ENCODE results near the gene VSIR.

Gene VSIR

DNA sequence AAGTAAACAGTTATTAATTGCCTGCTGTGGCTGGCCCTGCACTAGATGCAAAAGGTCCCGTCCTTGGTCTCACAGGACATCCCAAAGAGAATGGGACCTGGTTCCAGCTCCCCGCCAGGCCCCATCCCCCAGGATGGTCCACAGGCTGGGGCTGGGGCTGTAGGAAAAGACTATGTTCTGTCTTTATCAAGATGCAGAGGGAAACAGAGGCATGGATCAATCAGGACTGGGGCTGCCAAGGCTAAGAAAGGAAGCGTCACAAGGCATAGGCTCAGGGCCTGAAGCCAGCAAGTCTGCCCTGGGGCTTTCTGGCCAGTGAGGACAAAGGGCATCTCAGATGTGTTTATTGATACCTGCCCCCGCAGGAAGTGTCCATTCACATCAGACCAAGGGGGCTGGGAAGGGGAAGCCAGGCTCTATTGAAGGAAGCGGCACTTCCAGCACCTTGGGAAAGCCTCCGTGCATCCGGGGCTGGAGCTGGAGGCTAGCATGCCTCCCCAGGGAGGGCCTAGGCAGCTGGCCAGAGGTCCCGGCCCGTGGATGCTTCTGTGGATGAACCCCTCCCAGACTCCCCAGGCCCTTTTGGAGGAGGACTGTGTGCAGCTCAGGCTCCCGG is 5.8 kb downstream of the VSIR start:
- intact Hi-C loops (cut with DNase I) = no loop called here
- DNase-seq = peak in 1 of 10 donors; percentile 80

DNA sequence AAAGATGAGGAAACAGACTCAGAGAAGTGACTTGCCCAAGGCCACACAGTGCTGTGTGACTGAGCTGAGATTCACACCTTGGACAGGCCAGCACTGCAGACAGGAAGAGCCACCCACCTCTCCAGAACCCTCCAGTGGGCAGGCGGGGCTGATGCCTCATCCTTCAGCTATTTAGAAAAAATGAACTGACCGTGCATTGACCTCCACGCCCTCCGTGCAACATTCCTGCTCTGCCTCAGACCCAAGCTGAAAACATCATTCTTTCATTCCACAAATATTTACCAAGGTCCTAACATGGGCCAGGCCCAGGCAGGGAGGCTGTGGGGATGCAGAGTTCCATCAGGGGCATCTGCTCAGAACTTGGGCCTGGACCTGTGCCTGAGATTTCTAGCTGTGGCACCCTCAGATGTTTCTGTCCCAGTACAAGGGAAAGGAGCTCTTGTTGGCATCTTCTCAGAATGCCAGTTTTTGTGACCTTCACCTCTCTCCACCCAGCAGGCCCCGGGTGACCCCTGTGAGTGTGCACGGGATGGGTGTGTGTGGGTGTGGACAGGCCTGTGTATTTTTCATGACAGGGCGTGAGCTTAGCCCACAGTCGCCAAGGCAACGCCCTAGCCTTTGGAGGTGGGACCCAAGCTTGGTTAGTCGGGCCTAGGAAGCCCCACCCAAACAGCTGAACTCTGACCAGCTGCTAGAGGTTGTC is 6.5 kb downstream of the VSIR start:
- peak in 1 of 10 donors; percentile 64 for DNase-seq
- intact Hi-C loops (cut with DNase I) = no loop called here

- intact Hi-C loops (cut with DNase I) = no loop called here
Measured at GRCh38 chr10:71765906-71766716, 7.2 kb downstream of the VSIR start.

GRCh38 chr10:71765176-71765904 is 8.0 kb downstream of the VSIR start:
- intact Hi-C loops (cut with DNase I) = no loop called here
- DNase-seq = no peak

More at GRCh38 chr10:71765906-71766716, 7.2 kb downstream of the VSIR start:
- no peak for DNase-seq

DNA sequence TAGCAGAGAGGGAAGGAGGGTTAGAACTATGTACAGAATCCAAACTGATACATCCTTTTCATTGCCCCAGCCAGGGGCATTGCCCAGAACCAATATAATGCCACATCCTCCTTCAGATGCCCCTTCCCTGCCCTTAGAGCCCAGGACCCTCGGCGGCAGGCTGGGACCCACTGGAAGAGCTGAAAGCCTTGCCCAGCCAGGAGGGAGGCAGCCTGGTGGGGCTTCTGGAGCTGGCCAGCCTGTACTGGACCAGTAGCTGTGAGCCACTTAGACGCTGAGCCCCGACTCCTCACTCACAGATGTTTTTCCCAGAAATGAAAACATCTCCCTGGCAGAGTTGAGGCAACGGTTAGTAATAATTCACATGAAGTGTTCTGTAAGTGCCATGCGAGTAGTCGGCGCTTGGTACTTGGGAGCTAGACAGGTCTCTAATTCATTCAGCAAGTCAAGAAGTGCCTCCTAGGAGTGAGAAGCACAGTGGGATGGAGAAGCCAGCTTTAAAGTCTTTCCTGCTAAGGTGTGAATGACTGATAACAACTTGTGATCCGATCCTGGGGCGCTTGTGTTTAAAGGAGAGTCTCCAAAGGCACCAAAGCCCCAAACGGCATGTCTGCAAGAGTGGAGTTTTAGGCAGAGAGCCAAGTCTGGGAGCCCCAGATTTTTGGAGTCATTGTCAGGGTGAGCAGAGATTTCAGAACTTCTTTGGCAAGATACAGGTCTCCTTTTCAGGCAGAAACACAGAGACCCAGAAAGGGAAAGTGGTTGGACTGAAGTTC is 9.8 kb downstream of the VSIR start:
- intact Hi-C loops (cut with DNase I) = no loop called here
- no peak for DNase-seq

GRCh38 chr10:71762324-71762723 is 11.0 kb downstream of the VSIR start:
- no peak for DNase-seq
- intact Hi-C loops (cut with DNase I) = no loop called here

DNA sequence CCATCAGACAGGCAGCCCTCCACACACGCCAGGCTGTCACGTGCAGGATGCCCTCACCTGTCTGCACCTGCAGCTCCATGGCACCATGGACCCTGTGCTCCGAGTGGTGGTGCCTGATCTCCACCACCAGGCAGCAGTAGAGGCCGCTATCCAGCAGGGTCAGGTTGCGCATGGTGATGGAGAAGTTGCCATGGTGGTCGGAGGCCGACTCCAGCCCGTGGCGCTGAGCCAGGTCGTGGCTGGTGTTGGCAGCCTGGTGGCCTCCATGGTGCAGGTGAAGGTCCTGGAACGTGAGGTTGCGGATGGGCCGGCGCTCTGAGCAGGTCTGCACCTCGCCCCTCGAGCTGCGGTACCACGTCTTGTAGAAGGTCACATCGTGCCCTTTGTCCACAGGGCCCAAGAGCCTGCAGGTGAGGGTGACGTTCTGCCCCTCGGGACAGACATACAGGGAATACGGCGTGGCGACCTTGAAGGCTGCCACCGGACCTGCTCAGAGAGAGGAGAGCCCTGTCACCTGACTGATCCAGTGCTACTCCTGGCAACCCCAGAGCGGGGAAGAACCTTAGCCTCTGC is 11.7 kb downstream of the VSIR start:
- intact Hi-C loops (cut with DNase I) = no loop called here
- no peak for DNase-seq

DNA sequence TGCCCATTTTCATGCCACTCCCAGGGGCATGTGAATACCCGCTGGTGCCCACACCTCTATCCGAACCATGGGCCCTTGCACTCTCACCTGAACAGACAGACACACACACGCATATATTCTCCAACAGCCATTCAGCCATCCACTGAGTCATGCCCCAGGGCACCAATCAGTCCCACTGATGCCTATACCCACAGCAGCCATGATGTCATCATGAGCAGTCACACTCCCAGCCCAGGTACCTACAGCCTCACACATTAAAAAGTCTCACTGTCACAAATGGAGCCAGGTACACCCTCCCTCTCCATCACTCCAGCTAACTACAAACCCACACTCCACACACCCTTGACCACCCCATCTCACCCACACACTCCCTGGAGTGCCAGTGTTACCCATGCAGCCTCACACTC is 12.2 kb downstream of the VSIR start:
- intact Hi-C loops (cut with DNase I) = no loop called here

GRCh38 chr10:71757399-71757922 is 15.9 kb downstream of the VSIR start:
- peak in 3 of 10 donors; percentile 31 to 80 (median 44) for DNase-seq
- intact Hi-C loops (cut with DNase I) = no loop called here

More for the DNA sequence above, 12.2 kb downstream of the VSIR start:
- no peak for DNase-seq

- intact Hi-C loops (cut with DNase I) = no loop called here
- peak in 1 of 10 donors; percentile 43 for DNase-seq
Measured at GRCh38 chr10:71756311-71757191, 16.8 kb downstream of the VSIR start.

- intact Hi-C loops (cut with DNase I) = no loop called here
- DNase-seq = peak in 1 of 10 donors; percentile 59
Measured at GRCh38 chr10:71755179-71755879, 18.0 kb downstream of the VSIR start.

DNA sequence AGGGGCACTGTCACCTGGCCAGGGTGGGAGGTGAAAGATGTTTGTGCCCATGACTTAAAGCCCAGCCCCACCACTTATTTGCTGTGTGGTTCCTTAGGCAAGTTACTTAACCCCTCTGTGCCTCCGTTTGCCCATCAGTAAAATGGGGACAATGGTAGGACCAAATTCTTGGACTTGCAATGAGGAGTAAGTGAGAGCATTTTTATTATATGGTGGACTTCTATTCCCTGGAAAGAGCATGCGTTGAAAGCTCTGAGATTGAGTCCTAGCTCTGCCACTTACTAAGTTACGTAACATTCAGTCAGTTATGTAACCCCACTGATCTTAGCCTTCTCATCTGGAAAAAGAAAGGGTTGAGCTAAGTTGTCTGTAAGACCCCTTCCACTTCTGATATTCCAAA is 18.8 kb downstream of the VSIR start:
- no peak for DNase-seq
- intact Hi-C loops (cut with DNase I) = no loop called here

DNA sequence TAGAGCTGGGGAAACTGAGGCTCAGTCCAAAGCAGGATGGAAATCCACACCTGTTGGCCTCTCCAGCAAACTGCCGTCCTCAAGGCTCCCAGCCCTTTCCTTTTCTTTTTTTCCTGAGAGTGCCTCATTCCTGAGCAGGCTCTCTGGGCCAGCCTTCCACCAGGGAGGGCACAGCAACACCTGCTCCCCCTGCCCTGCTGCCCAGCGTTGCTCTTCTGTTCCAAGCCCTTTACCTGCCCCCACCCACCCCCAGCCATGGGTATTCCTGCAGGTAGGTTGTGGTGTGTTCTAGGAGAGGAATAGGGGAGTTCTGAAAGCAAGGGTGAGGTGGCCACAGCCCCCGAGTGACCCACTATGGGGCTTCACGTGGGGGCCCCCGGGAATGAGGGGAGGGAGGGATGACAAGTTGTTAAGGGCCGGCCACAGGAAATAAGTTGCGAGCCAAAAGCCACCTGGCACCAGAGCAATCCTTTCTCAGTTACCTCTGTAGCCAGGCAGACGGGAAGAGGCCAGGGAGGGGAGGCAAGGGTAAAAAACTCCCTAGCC is 19.3 kb downstream of the VSIR start:
- intact Hi-C loops (cut with DNase I) = no loop called here
- DNase-seq = peak in 1 of 10 donors; percentile 31

DNA sequence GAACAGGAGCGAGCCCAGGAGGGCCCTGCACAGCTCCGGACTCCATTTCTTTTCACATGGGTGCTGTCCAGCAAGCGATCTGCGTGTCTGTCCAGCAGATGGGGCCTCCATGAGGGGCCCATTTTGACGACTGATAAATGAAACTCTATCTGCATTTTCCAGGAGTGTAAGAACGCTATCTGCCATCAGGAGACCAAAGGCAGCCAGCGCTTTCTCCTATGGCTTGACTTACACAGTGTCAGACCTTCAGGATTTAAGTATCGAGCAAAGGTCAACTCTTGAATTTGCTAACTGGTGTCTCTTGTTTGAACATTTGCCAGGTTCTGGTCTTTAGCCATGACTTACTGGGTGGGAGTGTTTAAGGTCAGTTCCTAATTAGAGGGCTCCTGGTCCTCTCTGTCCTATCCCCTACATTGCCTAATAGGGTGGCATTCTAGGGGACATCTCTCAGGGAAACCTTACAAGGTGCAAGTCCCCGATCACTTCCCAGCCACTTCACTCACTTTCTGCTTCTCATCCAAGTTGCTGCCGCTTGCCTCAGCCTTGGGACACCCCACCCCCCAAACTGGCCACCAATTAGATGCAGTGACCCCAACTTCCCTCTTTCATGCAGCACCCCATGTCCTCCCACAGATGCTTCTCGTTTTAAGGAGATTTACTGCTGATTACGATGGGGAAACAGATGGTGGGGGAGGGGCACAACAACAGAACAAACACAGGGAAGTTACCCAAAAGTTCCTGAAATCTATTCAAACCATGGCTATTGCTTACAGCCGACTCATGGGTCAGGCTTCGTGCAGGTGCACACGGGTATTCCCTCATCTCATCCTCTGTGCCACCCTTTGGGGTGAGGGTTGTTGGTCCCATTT is 20.0 kb downstream of the VSIR start:
- intact Hi-C loops (cut with DNase I) = no loop called here
- DNase-seq = peak in 3 of 10 donors; percentile 21 to 67 (median 45)

DNA sequence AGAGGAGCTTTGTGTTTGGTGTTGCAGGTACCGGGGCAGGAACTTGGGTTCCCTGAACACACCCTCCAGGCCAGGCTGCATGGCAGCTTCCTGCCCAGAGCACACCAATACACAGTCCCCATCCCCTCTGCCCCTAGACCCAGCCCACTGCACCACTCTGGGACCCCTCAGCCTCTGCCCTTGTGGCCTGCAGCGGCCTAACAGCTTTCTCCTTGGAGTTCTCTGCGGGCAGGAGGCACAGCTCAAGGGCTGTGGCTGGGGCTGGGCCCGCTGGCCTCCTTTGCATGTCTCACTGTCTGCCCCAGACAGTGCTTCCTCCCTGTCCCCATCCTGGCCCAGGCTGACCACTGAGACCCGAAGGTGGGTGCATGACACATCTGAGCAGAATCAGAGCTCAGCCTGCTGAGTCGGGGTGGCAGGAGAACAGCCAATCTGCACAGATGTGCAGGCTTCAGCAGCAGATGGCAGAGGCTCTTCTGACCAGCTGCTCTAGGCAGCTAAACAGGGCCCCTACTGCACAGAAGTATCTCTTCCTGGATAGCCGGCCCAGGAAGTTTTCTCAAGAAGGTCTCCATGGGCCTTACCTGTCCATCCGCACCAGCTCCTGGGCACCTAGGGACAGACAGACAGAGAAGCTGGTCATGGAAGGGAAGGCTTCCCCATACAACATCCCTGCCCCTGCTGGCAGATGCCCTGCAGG is 20.8 kb downstream of the VSIR start:
- DNase-seq = peak in 1 of 10 donors; percentile 64
- intact Hi-C loops (cut with DNase I) = no loop called here
